Esophagus muscularis mucosa (tissue), 4 donors: ENCODE data around the gene JUNB. TPM values are rescaled to one million over a fixed set of nuclear protein-coding genes. Genes with fewer than 3 reads are reported as not detected.

ENCODE experiments used
- DNase-seq: peaks from one replicate; pipeline ENCODE4 v3.0.0-alpha.2; 2017; ENCODE audit errors: extremely low spot score
- H3K27ac ChIP-seq, 4 donors: fragments of 200-600 bp; sonication (generic); replicated peaks in 1 of 4; 1 replicate in 3 of 4; 2 replicates in 1 of 4; pipeline ENCODE4 v1.5.1; 2016 to 2019; ENCODE audit warnings: mild to moderate bottlenecking in 1 of 4
- H3K27me3 ChIP-seq, 4 donors: fragments of 200-600 bp; sonication (generic); one replicate each; pipeline versions ENCODE4 v1.5.1 to v1.6.0; 2016 to 2019
- H3K36me3 ChIP-seq, 4 donors: fragments of 200-600 bp; sonication (generic); one replicate each; pipeline ENCODE4 v1.5.1; 2016 to 2019
- H3K4me1 ChIP-seq, 4 donors: fragments of 200-600 bp; sonication (generic); one replicate each; pipeline ENCODE4 v1.5.1; 2016 to 2019
- H3K4me3 ChIP-seq, 4 donors: fragments of 200-600 bp; sonication (generic); 1 replicate in 2 of 4; 2 replicates in 2 of 4; pipeline ENCODE4 v1.5.1; 2016 to 2019; ENCODE audit warnings: mild to moderate bottlenecking in 4 of 4, moderate library complexity in 1 of 4
- H3K9me3 ChIP-seq, 4 donors: fragments of 200-600 bp; sonication (generic); 1 replicate in 3 of 4; 2 replicates in 1 of 4; pipeline ENCODE4 v1.5.1; 2016 to 2019
- EP300 ChIP-seq: sonication (generic); formaldehyde crosslinking; IDR thresholded peaks from one replicate; pipeline ENCODE4 v1.6.1; 2017; ENCODE audit warnings: antibody characterized with exemption
- POLR2A ChIP-seq: fragments of 450-650 bp; IDR thresholded peaks from one replicate; pipeline ENCODE4 v1.6.1; 2017; ENCODE audit warnings: antibody characterized with exemption, moderate library complexity, mild to moderate bottlenecking, low read depth
- POLR2AphosphoS5 ChIP-seq, 2 donors: sonication (generic); formaldehyde crosslinking; IDR thresholded peaks; one replicate each; pipeline ENCODE4 v1.6.1; 2017; ENCODE audit warnings: antibody characterized with exemption in 2 of 2
- WGBS: methylation state at CpG from one replicate; pipeline ENCODE4 v1.1.5; 2018; 5-methylcytosine and 5-hydroxymethylcytosine counted together
- intact Hi-C: fragments of 100-400 bp; cut with DNase I; formaldehyde crosslinking; loops from one replicate; pipeline ENCODE4 v1.15.1; 2023
- total RNA-seq, 4 donors: library from RNA; depleted of rRNA; stranded (reverse); fragments of >200 nt; gene quantifications; one replicate each; pipeline versions ENCODE4 v1.1.0 to v1.2.1, GENCODE V29; 2016
- TF ChIP-seq, protein P1 (sequence below), 3 experiments: fragments of 200-600 bp in 2 of 3; fragments of 450-650 bp in 1 of 3; sonication (generic) in 2 of 3; IDR thresholded peaks; one replicate each; pipeline ENCODE4 v1.5.1; 2017 to 2019; ENCODE audit warnings: antibody characterized with exemption in 3 of 3, mild to moderate bottlenecking in 2 of 3, moderate library complexity in 1 of 3

The JUNB gene
- total RNA-seq = 1,000 to 10,000 TPM in 1 of 4 donors, 100 to 1,000 TPM in 2, 10 to 100 TPM in 1; 82.2 to 1,609 (median 182) TPM

GRCh38 chr19:12791345-12792050 lies at the start of gene JUNB:
JUNB (plus strand) TSS chr19:12791486; CDS start chr19:12791772, 286 bp downstream.
- peak within 1 kb of the TSS; percentile 97 to 99 (median 99) for H3K27ac ChIP-seq
- peak within 1 kb of the TSS; percentile 87 to 97 (median 90) for H3K4me3 ChIP-seq
- intact Hi-C loops = no loop called here
- DNase-seq = peak; percentile 99
- no peaks in the 10 kb centered on the region for H3K27me3 ChIP-seq
- peaks cover 46 to 64% (median 62%) of the 10 kb centered on the region in 4 donors for H3K4me1 ChIP-seq
- whole genome bisulfite sequencing = 0% methylated on average over 4 of the region's 73 CpGs
- H3K9me3 ChIP-seq = peaks cover 0 to 3% (median 0%) of the 10 kb centered on the region in 4 donors
- TF ChIP-seq POLR2A (peak; percentile 100), EP300 (no peak), POLR2AphosphoS5 (IDR thresholded peaks at IDR 0.05) (peak in 1 of 2 donors; percentile 100)
- TF ChIP-seq, protein P1, sequence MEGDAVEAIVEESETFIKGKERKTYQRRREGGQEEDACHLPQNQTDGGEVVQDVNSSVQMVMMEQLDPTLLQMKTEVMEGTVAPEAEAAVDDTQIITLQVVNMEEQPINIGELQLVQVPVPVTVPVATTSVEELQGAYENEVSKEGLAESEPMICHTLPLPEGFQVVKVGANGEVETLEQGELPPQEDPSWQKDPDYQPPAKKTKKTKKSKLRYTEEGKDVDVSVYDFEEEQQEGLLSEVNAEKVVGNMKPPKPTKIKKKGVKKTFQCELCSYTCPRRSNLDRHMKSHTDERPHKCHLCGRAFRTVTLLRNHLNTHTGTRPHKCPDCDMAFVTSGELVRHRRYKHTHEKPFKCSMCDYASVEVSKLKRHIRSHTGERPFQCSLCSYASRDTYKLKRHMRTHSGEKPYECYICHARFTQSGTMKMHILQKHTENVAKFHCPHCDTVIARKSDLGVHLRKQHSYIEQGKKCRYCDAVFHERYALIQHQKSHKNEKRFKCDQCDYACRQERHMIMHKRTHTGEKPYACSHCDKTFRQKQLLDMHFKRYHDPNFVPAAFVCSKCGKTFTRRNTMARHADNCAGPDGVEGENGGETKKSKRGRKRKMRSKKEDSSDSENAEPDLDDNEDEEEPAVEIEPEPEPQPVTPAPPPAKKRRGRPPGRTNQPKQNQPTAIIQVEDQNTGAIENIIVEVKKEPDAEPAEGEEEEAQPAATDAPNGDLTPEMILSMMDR (IDR thresholded peaks at IDR 0.05) = no peak
- peaks cover 0 to 10% (median 0%) of the 10 kb centered on the region in 4 donors for H3K36me3 ChIP-seq

DNA sequence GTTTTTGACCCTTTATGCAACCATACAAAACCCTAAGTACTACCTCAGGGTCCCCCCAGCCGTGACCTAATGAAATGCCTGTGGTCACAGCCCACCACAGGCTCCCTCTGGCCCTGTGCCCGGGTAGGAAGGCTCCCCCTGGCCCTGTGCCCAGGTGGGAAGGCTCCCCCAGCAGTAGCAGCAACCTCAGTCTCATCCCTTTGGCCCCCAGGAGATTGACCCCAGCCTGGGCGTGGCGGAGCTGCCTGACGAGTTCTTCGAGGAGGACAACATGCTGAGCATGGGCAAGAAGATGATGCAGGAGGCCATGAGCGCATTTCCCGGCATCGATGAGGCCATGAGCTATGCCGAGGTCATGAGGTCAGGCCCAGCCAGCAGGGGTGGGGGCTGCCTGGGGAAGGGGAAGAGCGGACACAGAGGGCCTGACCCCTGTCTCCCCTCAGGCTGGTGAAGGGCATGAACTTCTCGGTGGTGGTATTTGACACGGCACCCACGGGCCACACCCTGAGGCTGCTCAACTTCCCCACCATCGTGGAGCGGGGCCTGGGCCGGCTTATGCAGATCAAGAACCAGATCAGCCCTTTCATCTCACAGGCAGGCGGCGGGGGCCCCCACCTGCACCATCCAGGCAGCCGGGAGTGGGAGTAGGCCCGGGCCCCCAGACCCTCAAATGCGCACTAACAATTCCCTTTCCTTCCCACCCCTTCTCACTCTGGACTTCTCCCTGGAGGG lies 46.0 kb upstream of the JUNB start:
- intact Hi-C loops = no loop called here
- Histone ChIP-seq H3K27ac (no peak overlapping the region), H3K36me3 (peaks cover 38 to 82% (median 70%) of the 10 kb centered on the region in 4 donors), H3K4me1 (peaks cover 0 to 3% (median 0%) of the 10 kb centered on the region in 4 donors), H3K9me3 (peaks cover 0 to 9% (median 3%) of the 10 kb centered on the region in 4 donors), H3K4me3 (no peak overlapping the region), H3K27me3 (peaks cover 0 to 23% (median 0%) of the 10 kb centered on the region in 4 donors)
- 85% methylated on average over 7 of the region's 22 CpGs for WGBS
- no peak for TF ChIP-seq POLR2AphosphoS5 (IDR thresholded peaks at IDR 0.05)
- TF ChIP-seq EP300 = no peak
- TF ChIP-seq, protein P1 (IDR thresholded peaks at IDR 0.05) = no peak
- no peak for TF ChIP-seq POLR2A
- no peak for DNase-seq

GRCh38 chr19:12748489-12748888 lies 42.8 kb upstream of the JUNB start:
- H3K36me3 ChIP-seq = peaks cover 34 to 50% (median 42%) of the 10 kb centered on the region in 4 donors
- H3K4me3 ChIP-seq = no peak overlapping the region
- peaks cover 0 to 48% (median 0%) of the 10 kb centered on the region in 4 donors for H3K27me3 ChIP-seq
- peaks cover 0 to 3% (median 0%) of the 10 kb centered on the region in 4 donors for H3K4me1 ChIP-seq
- no peak for TF ChIP-seq POLR2A
- no peak for TF ChIP-seq POLR2AphosphoS5 (IDR thresholded peaks at IDR 0.05)
- TF ChIP-seq, protein P1 (IDR thresholded peaks at IDR 0.05) = no peak
- TF ChIP-seq EP300 = no peak
- intact Hi-C loops = no loop called here
- no peak overlapping the region for H3K27ac ChIP-seq
- DNase-seq = no peak
- H3K9me3 ChIP-seq = peaks cover 0 to 9% (median 3%) of the 10 kb centered on the region in 4 donors
- 75% methylated on average over 4 of the region's 6 CpGs for WGBS

DNA sequence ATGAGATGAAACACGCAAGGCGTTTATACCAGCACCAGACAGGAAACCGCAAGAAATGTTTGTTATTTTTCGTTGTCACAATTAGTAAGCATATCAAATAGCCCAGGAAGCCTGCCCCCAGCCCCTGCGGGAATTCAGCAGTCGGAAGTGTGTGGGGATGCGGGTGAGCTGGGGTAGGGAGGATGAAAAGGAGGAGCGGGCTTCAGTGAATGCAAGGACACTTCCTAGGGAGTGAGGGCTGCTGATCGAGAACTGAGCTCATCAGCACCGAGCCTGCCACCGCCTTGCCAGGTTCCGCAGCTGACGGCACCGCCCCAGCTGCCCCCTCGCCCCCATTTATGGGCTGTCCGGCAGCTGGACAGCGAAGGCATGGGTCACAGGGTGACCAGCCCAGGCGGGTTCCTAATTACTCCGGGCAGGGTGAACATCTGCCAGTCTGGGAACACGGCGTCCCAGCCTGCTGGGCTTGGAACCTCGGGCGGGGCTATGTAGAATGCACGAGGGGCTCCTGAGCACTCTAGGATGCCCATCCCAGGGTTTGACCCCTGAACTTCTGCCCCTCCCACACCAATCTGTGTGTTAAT lies 41.3 kb upstream of the JUNB start:
- peaks cover 0 to 3% (median 0%) of the 10 kb centered on the region in 4 donors for H3K4me1 ChIP-seq
- peaks cover 0 to 56% (median 0%) of the 10 kb centered on the region in 4 donors for H3K27me3 ChIP-seq
- 27% methylated on average over 11 of the region's 24 CpGs for WGBS
- no peak overlapping the region for H3K27ac ChIP-seq
- peaks cover 29 to 36% (median 32%) of the 10 kb centered on the region in 4 donors for H3K36me3 ChIP-seq
- no peak for DNase-seq
- peaks cover 0 to 9% (median 3%) of the 10 kb centered on the region in 4 donors for H3K9me3 ChIP-seq
- intact Hi-C loops = no loop called here
- no peak overlapping the region for H3K4me3 ChIP-seq
- no peak for TF ChIP-seq EP300
- TF ChIP-seq, protein P1 (IDR thresholded peaks at IDR 0.05) = no peak
- TF ChIP-seq POLR2AphosphoS5 (IDR thresholded peaks at IDR 0.05) = no peak
- TF ChIP-seq POLR2A = no peak
